Measurements from ENCODE around the gene FOLR1.

DNA sequence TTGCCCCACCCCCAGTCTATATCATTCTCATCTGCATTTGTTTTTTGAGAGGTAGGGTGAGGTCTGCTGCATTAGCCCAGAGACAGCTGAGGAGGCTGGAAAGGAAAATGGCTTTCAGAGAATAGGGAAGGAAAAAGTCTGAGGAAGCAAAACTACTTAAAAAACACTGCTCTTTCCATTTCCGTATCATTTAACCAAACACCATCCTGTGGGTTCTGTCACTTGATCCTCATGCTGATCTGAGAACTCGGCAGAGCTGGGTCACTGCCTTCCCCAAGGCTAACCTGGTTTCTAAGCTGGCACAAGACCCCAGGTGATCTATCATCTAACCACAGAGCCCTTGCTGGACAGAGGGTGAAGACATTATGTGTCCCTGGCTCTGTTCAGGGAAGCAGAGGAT lies 25.9 kb downstream of the FOLR1 start:
- TF ChIP-seq, protein P1, sequence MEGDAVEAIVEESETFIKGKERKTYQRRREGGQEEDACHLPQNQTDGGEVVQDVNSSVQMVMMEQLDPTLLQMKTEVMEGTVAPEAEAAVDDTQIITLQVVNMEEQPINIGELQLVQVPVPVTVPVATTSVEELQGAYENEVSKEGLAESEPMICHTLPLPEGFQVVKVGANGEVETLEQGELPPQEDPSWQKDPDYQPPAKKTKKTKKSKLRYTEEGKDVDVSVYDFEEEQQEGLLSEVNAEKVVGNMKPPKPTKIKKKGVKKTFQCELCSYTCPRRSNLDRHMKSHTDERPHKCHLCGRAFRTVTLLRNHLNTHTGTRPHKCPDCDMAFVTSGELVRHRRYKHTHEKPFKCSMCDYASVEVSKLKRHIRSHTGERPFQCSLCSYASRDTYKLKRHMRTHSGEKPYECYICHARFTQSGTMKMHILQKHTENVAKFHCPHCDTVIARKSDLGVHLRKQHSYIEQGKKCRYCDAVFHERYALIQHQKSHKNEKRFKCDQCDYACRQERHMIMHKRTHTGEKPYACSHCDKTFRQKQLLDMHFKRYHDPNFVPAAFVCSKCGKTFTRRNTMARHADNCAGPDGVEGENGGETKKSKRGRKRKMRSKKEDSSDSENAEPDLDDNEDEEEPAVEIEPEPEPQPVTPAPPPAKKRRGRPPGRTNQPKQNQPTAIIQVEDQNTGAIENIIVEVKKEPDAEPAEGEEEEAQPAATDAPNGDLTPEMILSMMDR (IDR thresholded peaks at IDR 0.05), result no peak
- TF ChIP-seq POLR2A (IDR thresholded peaks at IDR 0.05), result no peak
